Upper lobe of right lung (tissue), 1 donor: ENCODE data around the gene WDR55. TPM values are rescaled to one million over a fixed set of nuclear protein-coding genes. Genes with fewer than 3 reads are reported as not detected.
"Not testable (repeated sequence)": the region's sequence is repeated elsewhere in the genome, so short reads cannot be mapped to it uniquely, and the experiment has no call there.

ENCODE experiments used
- ATAC-seq: fragments of 200-7000 bp; cut with Tn5 transposase; one replicate; pipeline ENCODE4 v1.9.1; 2020; ENCODE audit warnings: mild to moderate bottlenecking, moderate library complexity
- DNase-seq: peaks from one replicate; pipeline ENCODE4 v3.0.0-alpha.2; 2020
- H3K27ac ChIP-seq: fragments of 200-600 bp; one replicate; pipeline ENCODE4 v1.8.0; 2022
- H3K27me3 ChIP-seq: fragments of 200-600 bp; one replicate; pipeline ENCODE4 v1.8.0; 2022; ENCODE audit warnings: mild to moderate bottlenecking
- H3K36me3 ChIP-seq: fragments of 200-600 bp; one replicate; pipeline ENCODE4 v1.8.0; 2022
- H3K4me1 ChIP-seq: fragments of 200-600 bp; one replicate; pipeline ENCODE4 v1.8.0; 2022
- H3K4me3 ChIP-seq: fragments of 200-600 bp; one replicate; pipeline ENCODE4 v1.8.0; 2022; ENCODE audit warnings: mild to moderate bottlenecking
- H3K9me3 ChIP-seq: fragments of 200-600 bp; one replicate; pipeline ENCODE4 v1.8.0; 2022
- intact Hi-C: fragments of 100-400 bp; cut with DNase I; formaldehyde crosslinking; loops from one replicate; pipeline ENCODE4 v1.11.0; 2022
- total RNA-seq: library from RNA; stranded (reverse); fragmentation: NEBNext Ultra II Directional; extraction: Animal tissue kit (Norgen Biotek cat#: 25700); gene quantifications from one replicate; pipeline ENCODE4 v1.2.1, GENCODE V29; 2021
- TF ChIP-seq, protein P1 (sequence below): fragments of 200-600 bp; IDR thresholded peaks from one replicate; pipeline ENCODE4 v1.8.0; 2022; ENCODE audit warnings: antibody characterized with exemption
- donor health status: DM: no; HTN: yes; CAD: no; lungs with severe emphysema.

WDR55 gene
- total RNA-seq, 1 donor from 2014 or later: 23.4 TPM

DNA sequence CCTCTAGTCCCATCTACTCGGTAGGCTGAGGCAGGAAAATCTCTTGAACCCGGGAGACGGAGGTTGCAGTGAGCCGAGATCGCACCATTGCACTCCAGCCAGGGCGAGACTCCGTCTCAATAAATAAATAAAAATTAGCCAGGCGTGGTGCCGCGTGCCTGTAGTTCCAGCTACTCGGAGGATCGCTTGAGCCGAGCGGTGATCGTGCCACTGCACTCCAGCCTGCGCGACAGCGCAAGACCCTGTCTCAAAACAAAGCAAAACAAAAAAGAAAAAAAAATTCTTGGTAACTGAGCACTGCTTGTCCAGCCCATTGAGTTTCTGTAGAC is 710 bp upstream of the WDR55 start:
- TF ChIP-seq, protein P1, sequence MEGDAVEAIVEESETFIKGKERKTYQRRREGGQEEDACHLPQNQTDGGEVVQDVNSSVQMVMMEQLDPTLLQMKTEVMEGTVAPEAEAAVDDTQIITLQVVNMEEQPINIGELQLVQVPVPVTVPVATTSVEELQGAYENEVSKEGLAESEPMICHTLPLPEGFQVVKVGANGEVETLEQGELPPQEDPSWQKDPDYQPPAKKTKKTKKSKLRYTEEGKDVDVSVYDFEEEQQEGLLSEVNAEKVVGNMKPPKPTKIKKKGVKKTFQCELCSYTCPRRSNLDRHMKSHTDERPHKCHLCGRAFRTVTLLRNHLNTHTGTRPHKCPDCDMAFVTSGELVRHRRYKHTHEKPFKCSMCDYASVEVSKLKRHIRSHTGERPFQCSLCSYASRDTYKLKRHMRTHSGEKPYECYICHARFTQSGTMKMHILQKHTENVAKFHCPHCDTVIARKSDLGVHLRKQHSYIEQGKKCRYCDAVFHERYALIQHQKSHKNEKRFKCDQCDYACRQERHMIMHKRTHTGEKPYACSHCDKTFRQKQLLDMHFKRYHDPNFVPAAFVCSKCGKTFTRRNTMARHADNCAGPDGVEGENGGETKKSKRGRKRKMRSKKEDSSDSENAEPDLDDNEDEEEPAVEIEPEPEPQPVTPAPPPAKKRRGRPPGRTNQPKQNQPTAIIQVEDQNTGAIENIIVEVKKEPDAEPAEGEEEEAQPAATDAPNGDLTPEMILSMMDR: no peak
- Histone ChIP-seq H3K27me3 (no peaks in the 10 kb centered on the region), H3K9me3 (no peaks in the 10 kb centered on the region), H3K27ac (peak overlapping the region; percentile 89), H3K36me3 (peaks cover 65% of the 10 kb centered on the region), H3K4me1 (peaks cover 18% of the 10 kb centered on the region), H3K4me3 (peak overlapping the region; percentile 87)
- DNase-seq (no peak), ATAC-seq (no peak)
- intact Hi-C loops: no loop called here

DNA sequence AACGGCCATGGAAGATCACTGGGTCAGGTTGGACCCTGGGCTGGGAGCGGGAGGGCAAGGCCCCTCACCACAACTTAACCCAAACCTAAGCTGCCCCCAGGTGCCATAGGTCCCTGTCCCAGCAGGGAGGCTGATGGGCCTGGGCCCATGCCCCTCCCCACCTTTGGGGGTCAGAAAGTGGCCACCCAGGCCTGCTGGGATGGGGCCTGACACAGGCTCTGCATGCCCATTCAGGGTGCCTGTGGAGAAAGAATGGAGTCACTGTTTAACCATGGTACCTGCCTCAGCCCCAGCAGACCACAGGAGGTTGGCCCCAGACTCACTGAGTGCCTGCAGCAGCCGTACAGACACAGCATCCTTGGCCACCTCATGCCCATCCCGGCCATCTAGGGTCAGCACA is 6.3 kb downstream of the WDR55 start:
- DNase-seq, intact Hi-C loops: not testable (repeated sequence)
- ATAC-seq: peak; percentile 23

DNA sequence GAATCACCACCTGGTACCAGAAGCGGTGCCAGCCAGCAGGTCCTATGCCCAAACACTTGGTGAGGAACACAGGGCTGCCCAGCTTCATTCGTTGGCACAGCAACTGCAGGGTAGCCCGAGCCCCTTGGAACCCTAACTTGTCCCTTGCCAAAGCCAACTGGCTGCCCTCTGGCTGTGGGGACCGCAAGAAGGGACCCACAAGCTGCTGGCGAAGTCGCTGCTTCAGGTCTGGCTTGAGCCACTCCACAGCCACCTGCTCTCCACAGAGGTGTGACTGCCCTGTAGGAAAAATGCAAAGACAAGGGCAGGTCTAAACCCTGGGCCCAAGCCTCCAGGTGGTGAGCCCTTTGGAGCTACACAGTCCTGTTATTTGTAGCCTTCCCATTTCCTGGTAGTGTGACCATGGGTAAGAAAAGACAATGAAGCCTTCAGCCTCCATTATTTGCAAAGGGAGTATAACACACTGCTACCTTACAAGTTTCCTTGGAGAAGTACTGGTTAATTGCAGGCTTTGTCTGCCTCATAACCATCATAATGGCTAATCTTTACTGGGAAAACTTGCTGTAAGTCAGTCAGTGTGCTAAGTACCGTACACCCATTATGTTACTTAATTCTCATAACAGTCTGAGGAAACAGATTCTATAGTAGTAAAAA is 6.9 kb downstream of the WDR55 start:
- no peaks in the 10 kb centered on the region for H3K9me3 ChIP-seq
- intact Hi-C loops: no loop called here
- TF ChIP-seq, protein P1: no peak
- DNase-seq: no peak
- H3K27me3 ChIP-seq: no peaks in the 10 kb centered on the region
- ATAC-seq: no peak
- peaks cover 68% of the 10 kb centered on the region for H3K36me3 ChIP-seq
- H3K4me3 ChIP-seq: no peak overlapping the region
- no peak overlapping the region for H3K27ac ChIP-seq
- H3K4me1 ChIP-seq: no peaks in the 10 kb centered on the region

More for the DNA sequence above, 6.3 kb downstream of the WDR55 start:
- not testable (repeated sequence) for H3K4me1 ChIP-seq, H3K27me3 ChIP-seq, H3K9me3 ChIP-seq, H3K4me3 ChIP-seq, H3K27ac ChIP-seq
- H3K36me3 ChIP-seq: peaks cover 62% of the 10 kb centered on the region

DNA sequence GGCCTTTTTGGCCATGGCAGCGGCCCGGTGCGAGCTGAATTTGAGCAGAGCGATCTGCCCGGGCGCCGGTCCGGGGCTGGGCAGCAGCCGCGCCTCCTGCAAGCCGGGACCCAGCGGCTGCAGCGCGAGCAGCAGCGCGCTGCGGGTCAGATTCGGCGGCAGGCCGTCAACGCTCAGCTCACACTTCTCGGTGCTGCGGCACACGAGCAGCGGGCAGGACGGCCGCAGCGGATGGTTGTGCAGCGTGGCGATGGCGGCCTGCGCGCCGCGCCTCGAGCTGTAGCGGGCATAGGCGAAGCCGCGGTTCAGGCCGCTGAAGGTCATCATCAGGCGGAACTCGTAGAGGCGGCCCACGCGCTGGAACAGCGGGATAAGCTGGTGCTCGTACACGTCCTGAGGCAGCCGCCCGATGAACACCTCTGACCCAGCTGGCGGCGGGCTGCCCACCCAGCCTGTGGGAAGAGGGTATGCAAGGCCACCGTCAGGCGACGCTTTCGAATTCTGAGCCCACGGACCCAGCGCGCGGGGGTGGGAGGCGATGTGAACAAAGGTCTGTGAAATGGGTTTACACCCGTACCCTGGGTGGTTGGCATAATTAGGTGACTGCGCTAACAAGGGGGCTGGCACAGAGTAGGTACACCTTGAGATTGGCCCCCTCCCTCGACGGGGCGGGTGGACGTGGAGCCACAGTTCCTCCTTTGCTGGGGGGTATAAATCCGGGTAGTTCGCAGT is 7.9 kb downstream of the WDR55 start:
- H3K4me3 ChIP-seq: no peak overlapping the region
- TF ChIP-seq, protein P1: no peak
- no peaks in the 10 kb centered on the region for H3K27me3 ChIP-seq
- H3K27ac ChIP-seq: no peak overlapping the region
- H3K4me1 ChIP-seq: no peaks in the 10 kb centered on the region
- H3K9me3 ChIP-seq: no peaks in the 10 kb centered on the region
- DNase-seq: no peak
- intact Hi-C loops: no loop called here
- H3K36me3 ChIP-seq: peaks cover 71% of the 10 kb centered on the region
- peak; percentile 31 for ATAC-seq

DNA sequence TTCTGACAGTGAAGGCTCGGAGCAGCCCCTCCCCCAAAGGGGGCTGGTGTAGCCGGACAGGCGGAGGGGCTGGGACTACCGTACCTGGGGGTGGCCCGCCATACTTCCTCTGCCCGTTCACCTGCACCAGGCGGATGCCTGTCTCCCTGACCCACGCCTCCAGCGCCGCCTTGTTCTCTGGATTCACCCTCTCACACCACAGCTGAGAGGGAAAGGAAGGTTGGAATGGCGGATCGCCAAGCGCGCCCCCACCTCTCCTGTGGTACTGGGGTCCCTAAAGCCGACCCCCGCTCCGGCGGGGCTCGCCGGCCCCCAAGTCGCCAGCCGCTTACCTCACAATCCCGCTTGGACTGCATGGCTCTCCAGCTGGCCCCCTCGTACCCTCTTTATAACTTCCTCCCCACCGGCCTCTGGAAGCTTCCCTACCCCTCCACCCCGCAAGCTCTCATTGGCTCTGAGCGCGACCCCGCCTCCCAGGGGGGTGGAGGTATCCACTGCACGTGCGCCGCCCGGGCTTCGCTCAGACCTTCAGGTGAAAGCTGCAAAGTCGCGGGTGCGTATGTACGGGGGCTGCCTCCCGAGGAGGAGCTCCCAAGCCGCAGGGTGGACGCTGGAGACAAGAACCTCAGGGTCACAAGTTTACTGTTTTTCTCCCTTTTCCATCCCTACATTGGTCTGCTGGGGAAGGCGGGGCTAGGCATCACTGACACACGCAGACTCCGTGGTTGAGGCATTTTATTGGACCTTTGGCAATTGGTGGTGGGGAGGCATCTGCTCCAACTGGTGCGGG is 8.7 kb downstream of the WDR55 start, which contains the start of gene DND1:
DND1 (minus strand) TSS at position 390 of the 790 bp plus-strand sequence; CDS start at position 356, 34 bp downstream.
- Histone ChIP-seq H3K36me3 (peaks cover 71% of the 10 kb centered on the region), H3K9me3 (no peaks in the 10 kb centered on the region), H3K4me3 (no peak within 1 kb of the TSS), H3K27me3 (no peaks in the 10 kb centered on the region), H3K27ac (no peak within 1 kb of the TSS), H3K4me1 (no peaks in the 10 kb centered on the region)
- TF ChIP-seq, protein P1: no peak
- intact Hi-C loops: no loop called here
- ATAC-seq (no peak), DNase-seq (no peak)

DNA sequence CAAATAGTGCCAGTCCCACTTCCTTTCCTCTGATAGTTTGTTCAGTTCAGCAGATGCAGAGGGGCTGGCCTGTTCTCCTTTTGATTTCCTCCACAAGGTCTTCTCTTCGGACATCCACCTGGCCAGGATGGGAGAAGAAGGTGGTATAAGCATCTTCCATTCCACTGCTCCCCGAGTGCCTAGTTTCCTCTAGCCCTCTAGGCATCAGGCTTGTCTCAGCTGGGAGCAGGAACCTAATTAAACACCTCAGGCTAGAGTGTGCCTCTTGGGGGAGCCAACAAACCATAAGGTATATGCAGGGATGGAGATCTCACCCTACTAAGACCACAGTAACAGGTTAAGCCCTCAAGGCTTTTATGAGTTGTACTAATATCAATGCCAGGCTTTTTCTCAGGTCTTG is 9.5 kb downstream of the WDR55 start:
- Histone ChIP-seq H3K9me3 (no peaks in the 10 kb centered on the region), H3K4me1 (no peaks in the 10 kb centered on the region), H3K27me3 (no peaks in the 10 kb centered on the region), H3K36me3 (peaks cover 71% of the 10 kb centered on the region), H3K4me3 (no peak overlapping the region), H3K27ac (no peak overlapping the region)
- ATAC-seq (no peak), DNase-seq (no peak)
- intact Hi-C loops: no loop called here
- TF ChIP-seq, protein P1: no peak
